GM10266 (cell line): ENCODE data around the gene KRTAP5-2.

Experiments
- DNase-seq: peaks from one replicate; pipeline ENCODE4 v3.0.0; 2012; ENCODE audit errors: extremely low spot score
- TF ChIP-seq, protein P1 (sequence below): IDR thresholded peaks from 2 replicates; pipeline ENCODE4 v1.5.1; 2012; ENCODE audit warnings: mild to moderate bottlenecking, low read depth; ENCODE audit not compliant: control insufficient read depth, insufficient read depth; ENCODE audit errors: missing control alignments

Gene KRTAP5-2

DNA sequence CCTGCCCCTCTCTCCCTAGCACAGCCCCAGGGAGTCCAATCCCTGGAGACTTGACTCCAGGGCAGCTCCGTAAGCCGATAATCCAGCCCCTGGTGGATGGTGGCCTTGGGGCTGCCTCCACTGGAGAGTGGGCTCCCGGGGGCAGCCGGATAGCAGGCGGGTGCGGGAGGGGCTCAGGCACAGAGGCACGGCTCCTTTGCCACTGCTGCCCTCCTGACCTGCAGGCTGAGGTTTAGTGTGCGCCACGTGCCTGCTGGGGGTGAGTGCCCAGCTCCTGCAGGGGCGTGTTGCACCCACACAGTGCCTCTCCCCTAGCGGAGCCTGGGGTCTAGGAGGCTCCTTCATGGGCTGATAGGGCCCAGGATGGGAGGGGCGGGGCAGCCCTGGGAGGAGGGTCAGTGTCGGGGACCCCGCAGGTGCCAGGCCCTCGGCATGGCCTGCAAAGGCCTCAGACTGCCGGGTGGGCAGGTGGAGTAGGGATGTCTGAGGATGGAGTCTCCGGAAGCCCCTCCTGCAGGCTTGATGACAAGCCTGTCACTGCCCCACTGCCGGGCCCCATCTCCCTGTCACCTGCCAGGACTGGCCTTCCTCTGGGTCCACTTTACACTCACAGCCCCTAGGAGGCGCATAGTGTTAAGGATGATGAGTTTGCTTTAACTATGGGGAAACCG lies 31.6 kb downstream of the KRTAP5-2 start:
- DNase-seq = no peak
- TF ChIP-seq, protein P1, sequence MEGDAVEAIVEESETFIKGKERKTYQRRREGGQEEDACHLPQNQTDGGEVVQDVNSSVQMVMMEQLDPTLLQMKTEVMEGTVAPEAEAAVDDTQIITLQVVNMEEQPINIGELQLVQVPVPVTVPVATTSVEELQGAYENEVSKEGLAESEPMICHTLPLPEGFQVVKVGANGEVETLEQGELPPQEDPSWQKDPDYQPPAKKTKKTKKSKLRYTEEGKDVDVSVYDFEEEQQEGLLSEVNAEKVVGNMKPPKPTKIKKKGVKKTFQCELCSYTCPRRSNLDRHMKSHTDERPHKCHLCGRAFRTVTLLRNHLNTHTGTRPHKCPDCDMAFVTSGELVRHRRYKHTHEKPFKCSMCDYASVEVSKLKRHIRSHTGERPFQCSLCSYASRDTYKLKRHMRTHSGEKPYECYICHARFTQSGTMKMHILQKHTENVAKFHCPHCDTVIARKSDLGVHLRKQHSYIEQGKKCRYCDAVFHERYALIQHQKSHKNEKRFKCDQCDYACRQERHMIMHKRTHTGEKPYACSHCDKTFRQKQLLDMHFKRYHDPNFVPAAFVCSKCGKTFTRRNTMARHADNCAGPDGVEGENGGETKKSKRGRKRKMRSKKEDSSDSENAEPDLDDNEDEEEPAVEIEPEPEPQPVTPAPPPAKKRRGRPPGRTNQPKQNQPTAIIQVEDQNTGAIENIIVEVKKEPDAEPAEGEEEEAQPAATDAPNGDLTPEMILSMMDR = no peak

DNA sequence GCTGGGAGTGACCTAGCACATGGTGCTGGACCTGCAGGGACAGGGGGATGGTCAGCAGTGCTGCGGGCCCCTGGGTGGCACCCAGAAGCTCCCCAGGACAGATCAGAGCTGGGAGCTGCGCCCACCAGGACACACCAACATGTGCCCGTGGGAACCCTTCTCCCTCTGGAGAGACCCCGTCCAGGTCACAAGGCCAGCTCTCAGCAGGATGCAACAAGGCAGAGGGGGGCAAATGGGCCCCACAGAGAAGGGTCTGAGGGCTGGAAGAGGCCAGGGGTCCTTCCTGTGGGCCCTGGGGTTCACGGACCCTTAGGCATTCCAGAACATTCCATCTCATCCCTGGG lies 32.2 kb downstream of the KRTAP5-2 start:
- TF ChIP-seq, protein P1 = no peak
- DNase-seq = no peak

DNA sequence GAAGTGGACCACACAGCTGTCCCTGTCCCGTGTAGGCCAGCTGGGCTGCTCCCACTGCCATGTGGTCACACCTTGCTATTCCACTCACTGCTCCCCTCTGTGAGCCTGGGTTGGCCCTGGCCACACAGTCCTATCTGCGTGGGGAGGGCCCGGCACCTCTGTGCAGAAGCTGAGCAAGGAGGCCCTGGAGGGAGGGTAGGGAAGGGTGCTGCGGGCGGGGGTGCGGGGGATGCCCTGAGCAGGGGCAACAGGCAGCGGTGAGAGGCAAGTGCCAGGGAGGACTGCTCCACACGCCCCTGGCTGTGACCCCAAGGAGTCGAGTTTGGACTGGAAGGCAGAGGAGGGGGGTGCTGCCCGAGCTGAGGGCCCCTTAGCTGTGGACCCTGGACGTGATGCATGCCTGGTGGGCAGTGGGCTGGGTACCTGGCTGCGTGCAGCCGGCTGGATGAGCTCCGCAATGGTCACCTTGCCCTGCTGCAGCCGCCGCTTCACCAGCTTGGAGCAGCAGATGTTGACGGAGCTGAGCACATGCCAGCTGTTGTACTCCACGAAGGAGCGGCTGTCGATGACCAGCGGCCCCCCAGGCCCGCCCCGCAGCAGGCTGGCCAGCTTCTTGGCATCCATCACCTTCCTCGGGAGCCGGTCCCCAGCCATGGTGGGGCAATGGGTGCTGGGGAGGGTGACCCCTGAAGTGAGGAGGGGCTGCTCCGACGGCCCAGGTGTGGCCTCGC lies 32.8 kb downstream of the KRTAP5-2 start:
- TF ChIP-seq, protein P1 = no peak

DNA sequence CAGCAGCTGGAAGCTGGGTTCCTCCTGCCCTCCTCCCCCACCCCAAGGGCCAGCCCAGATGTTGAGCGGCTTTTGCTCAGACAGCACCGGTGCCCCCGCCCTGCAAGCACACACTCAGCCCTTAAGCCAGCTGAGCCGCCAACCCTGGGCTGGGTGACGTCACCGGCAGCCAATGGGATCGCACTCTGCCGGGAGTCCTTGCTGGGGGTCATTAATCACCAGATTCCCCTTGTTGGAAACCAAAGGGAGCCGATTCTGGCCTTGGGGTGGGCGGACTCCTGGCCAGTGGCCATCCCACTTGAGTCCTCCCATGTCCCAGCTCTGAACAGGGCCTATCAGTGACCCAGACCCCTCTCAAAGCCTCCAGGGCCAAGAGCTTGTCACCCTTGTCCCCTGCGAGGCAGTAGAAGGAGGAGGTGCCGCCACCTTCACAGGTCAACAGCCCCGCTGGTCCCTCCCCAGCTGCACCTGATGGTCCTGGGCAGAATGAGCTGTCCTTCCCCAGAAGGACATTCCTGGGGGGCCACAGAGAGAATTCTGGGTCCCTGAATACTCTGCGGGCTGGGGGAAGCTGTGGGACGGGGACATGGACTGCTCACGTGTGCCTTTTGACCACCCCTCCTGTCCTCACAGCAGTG lies 33.4 kb downstream of the KRTAP5-2 start:
- no peak for DNase-seq
- TF ChIP-seq, protein P1 = no peak

More for the DNA sequence above, 32.8 kb downstream of the KRTAP5-2 start:
- no peak for DNase-seq

DNA sequence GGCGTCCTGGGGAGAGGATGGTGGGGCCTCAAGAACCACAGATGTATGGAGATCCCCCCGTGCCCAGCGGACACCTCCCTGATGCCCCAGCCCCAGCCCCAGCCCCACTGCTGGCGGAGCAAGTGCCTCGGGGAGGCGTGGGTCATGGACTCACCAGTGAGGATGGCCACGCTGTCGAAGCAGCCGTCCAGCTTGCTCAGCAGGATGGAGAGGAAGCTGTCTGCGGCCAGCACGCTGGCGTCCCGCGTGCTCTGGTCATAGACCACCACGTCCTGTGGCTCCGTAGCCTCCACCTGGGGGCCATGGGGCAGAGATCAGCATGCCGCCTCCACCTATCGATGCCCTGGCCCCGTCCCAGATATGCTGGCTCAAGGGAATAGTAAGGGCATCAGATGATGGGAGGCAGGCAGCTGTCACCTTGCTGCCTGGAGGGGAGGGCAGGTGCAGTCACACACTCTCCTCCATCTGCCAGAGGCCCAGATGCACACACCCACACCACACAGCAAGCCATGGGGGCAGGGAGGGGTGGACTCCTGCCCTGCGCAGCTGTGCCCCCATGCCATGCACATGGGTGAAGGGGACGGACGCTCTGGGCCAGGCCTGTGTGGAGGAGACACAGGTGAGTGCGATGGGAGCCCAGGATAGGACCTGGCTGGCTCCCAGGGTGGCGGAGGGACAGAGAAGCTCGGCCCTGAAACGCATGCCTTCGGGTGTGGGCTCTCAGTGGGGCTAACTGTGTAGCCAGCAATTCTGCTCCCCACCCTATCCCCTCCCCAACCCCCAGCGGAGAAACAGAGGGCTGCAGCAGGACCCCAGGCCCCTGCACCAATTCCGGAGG lies 34.2 kb downstream of the KRTAP5-2 start:
- TF ChIP-seq, protein P1 = no peak

DNA sequence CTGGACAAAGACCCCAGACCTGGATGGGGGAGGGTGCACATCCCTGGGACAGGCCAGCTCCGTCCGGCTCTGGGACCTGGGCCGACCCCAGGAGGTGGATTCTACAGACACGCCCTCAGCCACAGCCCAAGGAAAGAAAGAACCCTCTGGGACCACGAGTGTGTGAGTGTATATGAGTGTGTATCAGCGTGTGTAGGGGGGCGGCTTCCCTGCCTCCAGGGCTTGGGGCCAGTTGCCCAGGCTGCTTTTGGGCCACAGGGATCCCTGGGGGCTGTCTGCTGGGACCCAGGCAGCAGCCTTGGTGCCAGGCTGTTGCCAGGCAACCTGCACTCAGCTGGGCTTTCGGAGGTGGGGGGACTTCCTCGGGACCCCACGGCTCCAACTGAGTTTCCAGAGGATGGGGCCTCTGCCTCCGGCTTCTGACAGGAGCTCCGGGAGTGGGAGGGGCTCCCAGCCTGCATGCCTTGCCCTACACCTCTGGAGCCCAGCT lies 34.9 kb downstream of the KRTAP5-2 start:
- no peak for DNase-seq
- TF ChIP-seq, protein P1 = no peak

More for the DNA sequence above, 34.2 kb downstream of the KRTAP5-2 start:
- no peak for DNase-seq
